Keratinocyte (primary cell): ENCODE results near the gene BBIP1. TPM values are rescaled to one million over a fixed set of nuclear protein-coding genes. Genes with fewer than 3 reads are reported as not detected.
A peak's percentile ranks its signal among the peaks of the same experiment; 100 is the strongest.

Experiments used
- DNase-seq: peaks from one replicate; pipeline ENCODE4 v3.0.0-alpha.2; 2011; ENCODE audit warnings: low read depth, missing footprints, low spot score
- FAIRE-seq: peaks from 2 replicates; lab custom pipeline; 2011; peaks lifted over from hg19 to GRCh38; lab: Jason Lieb, UNC
- H2AFZ ChIP-seq: 2 replicates; pipeline ENCODE4 v1.6.0; 2012; ENCODE audit warnings: low read length, control low read depth, inconsistent platforms; ENCODE audit not compliant: control insufficient read depth
- H3K27ac ChIP-seq: 2 replicates; pipeline ENCODE4 v1.5.1; 2011; ENCODE audit warnings: low read length; ENCODE audit not compliant: control insufficient read depth, insufficient read depth
- H3K27me3 ChIP-seq: 3 replicates; pipeline ENCODE4 v1.6.0; 2011; ENCODE audit warnings: low read length; ENCODE audit not compliant: control insufficient read depth, insufficient read depth; ENCODE audit errors: extremely low read depth
- H3K36me3 ChIP-seq, 2 experiments: 2 replicates in 1 of 2; 3 replicates in 1 of 2; pipeline ENCODE4 v1.5.1; 2011; ENCODE audit warnings: low read length in 2 of 2, mild to moderate bottlenecking in 1 of 2; ENCODE audit not compliant: control insufficient read depth in 2 of 2, insufficient read depth in 2 of 2; ENCODE audit errors: extremely low read depth in 1 of 2
- H3K4me1 ChIP-seq: 3 replicates; pipeline ENCODE4 v1.5.1; 2011; ENCODE audit warnings: low read length; ENCODE audit not compliant: control insufficient read depth, insufficient read depth; ENCODE audit errors: extremely low read depth
- H3K4me2 ChIP-seq: 3 replicates; pipeline ENCODE4 v1.6.0; 2011; ENCODE audit warnings: low read depth, low read length; ENCODE audit not compliant: control insufficient read depth, insufficient read depth; ENCODE audit errors: extremely low read depth
- H3K4me3 ChIP-seq, 3 experiments: fragments of 200-600 bp in 1 of 3; sonication (generic) in 1 of 3; 2 replicates in 2 of 3; 3 replicates in 1 of 3; pipeline ENCODE4 v1.5.1; 2011 to 2016; ENCODE audit warnings: low read length in 3 of 3, mild to moderate bottlenecking in 3 of 3, control low read depth in 2 of 3, inconsistent platforms in 1 of 3, low read depth in 1 of 3, mixed read lengths in 1 of 3, mixed run types in 1 of 3, moderate library complexity in 1 of 3; ENCODE audit not compliant: control insufficient read depth in 2 of 3, insufficient read depth in 2 of 3; ENCODE audit errors: extremely low read depth in 1 of 3
- H3K79me2 ChIP-seq: 2 replicates; pipeline ENCODE4 v1.6.0; 2012; ENCODE audit warnings: low read length; ENCODE audit not compliant: control insufficient read depth, insufficient read depth
- H3K9ac ChIP-seq: 3 replicates; pipeline ENCODE4 v1.6.0; 2011; ENCODE audit warnings: low read length; ENCODE audit not compliant: control insufficient read depth, insufficient read depth; ENCODE audit errors: extremely low read depth
- H3K9me1 ChIP-seq: 3 replicates; pipeline ENCODE4 v1.6.0; 2011; ENCODE audit warnings: low read length; ENCODE audit not compliant: control insufficient read depth, insufficient read depth; ENCODE audit errors: extremely low read depth
- H3K9me3 ChIP-seq: 2 replicates; pipeline ENCODE4 v1.5.1; 2012; ENCODE audit warnings: low read depth, low read length; ENCODE audit not compliant: control insufficient read depth
- H4K20me1 ChIP-seq: 3 replicates; pipeline ENCODE4 v1.6.0; 2011; ENCODE audit warnings: low read length; ENCODE audit not compliant: control insufficient read depth, insufficient read depth; ENCODE audit errors: extremely low read depth
- CTCF ChIP-seq, 3 experiments: IDR thresholded peaks in 1 of 3; conservative IDR thresholded peaks in 1 of 3; optimal IDR thresholded peaks in 1 of 3; 2 replicates in 2 of 3; 3 replicates in 1 of 3; pipeline versions ENCODE3 to v1.5.1; 2011; ENCODE audit warnings: low read length in 3 of 3, mild to moderate bottlenecking in 3 of 3, moderate library complexity in 2 of 3, control low read depth in 1 of 3, inconsistent platforms in 1 of 3; ENCODE audit not compliant: insufficient read depth in 2 of 3; ENCODE audit errors: extremely low read depth in 1 of 3
- EZH2 ChIP-seq: IDR thresholded peaks from one replicate; pipeline ENCODE4 v1.6.1; 2012; ENCODE audit warnings: inconsistent platforms, mild to moderate bottlenecking, low read length, moderate library complexity
- dilution Hi-C: fragments of 300-500 bp; cut with MboI; formaldehyde crosslinking; loops from one replicate; pipeline ENCODE4 v1.7.0; 2020; ENCODE audit warnings: low sequenced_read_pairs; ENCODE audit not compliant: extremely low pct_ligation_motif_present
- polyA plus RNA-seq, 5 experiments: library from polyadenylated mRNA; depleted of rRNA in 3 of 5; stranded (reverse) in 3 of 5; stranded (forward) in 1 of 5; unstranded in 1 of 5; fragments of >200 nt; gene quantifications; 1 replicate in 1 of 5; 2 replicates in 3 of 5; 3 replicates in 1 of 5; pipeline versions ENCODE4 v1.2.1 to v1.2.3, GENCODE V29; 2011 to 2012; ENCODE audit warnings: missing spikeins in 2 of 5, low read depth in 1 of 5, low replicate concordance in 1 of 5

BBIP1 gene
- polyA plus RNA-seq, 1 donor (not counting 4 experiments of a cell fraction or from before 2014, with no cell fraction given) = 30.4 TPM

DNA sequence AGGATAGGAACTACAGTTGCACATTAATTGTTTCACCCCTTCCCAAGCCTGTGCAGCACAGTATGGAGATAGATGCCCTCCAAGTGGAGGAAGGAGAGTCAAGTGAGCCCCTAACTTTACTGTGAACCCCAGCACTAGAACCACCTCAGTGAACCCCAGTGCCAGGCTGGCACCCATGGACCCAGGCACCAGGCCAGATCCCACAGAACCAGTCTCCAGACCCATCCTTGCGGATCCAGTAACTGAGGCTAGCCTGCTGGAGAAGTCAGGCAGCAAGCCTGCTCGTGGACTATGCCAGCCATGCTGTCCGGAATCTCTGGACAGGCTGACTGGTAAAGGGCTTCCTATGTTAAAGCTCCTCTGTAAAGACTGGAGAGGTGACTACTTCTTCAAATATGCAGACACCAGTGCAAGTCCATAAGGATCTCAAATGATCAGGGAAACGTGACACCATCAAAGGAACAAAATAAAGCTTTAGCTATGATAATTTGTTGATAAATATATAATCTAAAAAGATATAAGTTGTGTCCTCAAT, 28.1 kb upstream of the BBIP1 start:
- FAIRE-seq (peak; percentile 17), DNase-seq (no peak)
- dilution Hi-C loops = no loop called here
- Histone ChIP-seq H3K79me2 (peaks cover 47% of the 10 kb centered on the region), H2AFZ (no peak overlapping the region), H3K36me3 (peaks cover 2 to 7% of the 10 kb centered on the region in 2 experiments), H3K4me2 (no peak overlapping the region), H3K27me3 (no peaks in the 10 kb centered on the region), H3K27ac (no peak overlapping the region), H4K20me1 (no peaks in the 10 kb centered on the region), H3K4me1 (peaks cover 16% of the 10 kb centered on the region), H3K9me1 (no peaks in the 10 kb centered on the region), H3K9me3 (peaks cover 3% of the 10 kb centered on the region), H3K4me3 (no peak overlapping the region), H3K9ac (no peak overlapping the region)
- TF ChIP-seq CTCF (optimal IDR thresholded peaks at IDR 0.05 in 1 of 3, IDR thresholded peaks at IDR 0.05 in 1 of 3, conservative IDR thresholded peaks at IDR 0.05 in 1 of 3; ENCODE audit: extremely low read depth in 1 of 3, insufficient read depth in 2 of 3, low read length in 3 of 3) (no peak), EZH2 (no peak)

DNA sequence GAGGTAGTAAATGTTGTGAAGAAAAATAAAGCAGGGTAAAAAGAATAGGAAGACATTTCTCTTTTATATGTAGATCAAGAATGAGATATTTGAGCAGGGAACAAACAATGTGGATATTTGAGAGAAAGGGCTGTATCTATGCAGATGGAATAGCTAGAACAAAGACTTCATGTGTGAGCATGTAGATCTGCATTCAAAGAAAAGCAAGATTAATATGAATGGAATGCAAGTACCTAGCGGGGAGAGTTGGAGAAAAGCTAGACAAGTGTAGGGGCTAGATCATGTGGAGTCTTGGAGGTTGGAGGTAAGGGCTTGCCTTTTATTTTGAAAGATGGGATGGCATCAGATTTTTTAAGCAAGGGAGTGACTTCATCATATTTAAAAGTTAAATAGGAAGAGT, 27.5 kb upstream of the BBIP1 start:
- Histone ChIP-seq H3K27me3 (no peaks in the 10 kb centered on the region), H4K20me1 (no peaks in the 10 kb centered on the region), H3K4me2 (no peak overlapping the region), H3K9ac (no peak overlapping the region), H2AFZ (no peak overlapping the region), H3K4me3 (no peak overlapping the region), H3K9me3 (peaks cover 3% of the 10 kb centered on the region), H3K9me1 (no peaks in the 10 kb centered on the region), H3K4me1 (peaks cover 16% of the 10 kb centered on the region), H3K36me3 (peaks cover 2 to 7% of the 10 kb centered on the region in 2 experiments), H3K27ac (no peak overlapping the region), H3K79me2 (peaks cover 48% of the 10 kb centered on the region)
- TF ChIP-seq EZH2 (no peak), CTCF (optimal IDR thresholded peaks at IDR 0.05 in 1 of 3, IDR thresholded peaks at IDR 0.05 in 1 of 3, conservative IDR thresholded peaks at IDR 0.05 in 1 of 3; ENCODE audit: extremely low read depth in 1 of 3, insufficient read depth in 2 of 3, low read length in 3 of 3) (no peak)
- FAIRE-seq (peak; percentile 80), DNase-seq (peak; percentile 23)
- dilution Hi-C loops = no loop called here
